MCF 10A (cell line): ENCODE data around the gene USP48. TPM values are rescaled to one million over a fixed set of nuclear protein-coding genes. Genes with fewer than 3 reads are reported as not detected.

Source experiments
- BruUV-seq: library from RNA; stranded (reverse); fragments of 400-500 nt; replicated peaks from 2 replicates; lab custom pipeline; 2021; lab: Mats Ljungman, UMichigan
- CTCF ChIA-PET: fragments of 300-600 bp; sonication (Branson Sonifier 250); formaldehyde crosslinking; extraction: SDS; loops from one replicate; lab custom pipeline; 2021; ENCODE audit warnings: antibody characterized with exemption, inconsistent platforms; lab: Yijun Ruan, JAX
- POLR2A ChIA-PET: fragments of 300-600, 350-650 bp; sonication (Branson Sonifier 250); formaldehyde crosslinking; extraction: SDS; loops from one replicate; lab custom pipeline; 2020; ENCODE audit warnings: antibody characterized with exemption, inconsistent platforms; lab: Yijun Ruan, JAX
- DNase-seq: peaks from one replicate; pipeline ENCODE4 v3.0.0-alpha.2; 2018; ENCODE audit not compliant: unreplicated experiment
- H3K27ac Mint-ChIP-seq: one replicate; pipeline ENCODE4 v1.8.0; 2022; ENCODE audit warnings: mild to moderate bottlenecking, low read depth, mixed read lengths; ENCODE audit not compliant: unreplicated experiment
- H3K27me3 Mint-ChIP-seq: one replicate; pipeline ENCODE4 v1.8.0; 2022; ENCODE audit warnings: mixed read lengths; ENCODE audit not compliant: insufficient read depth, unreplicated experiment
- H3K36me3 Mint-ChIP-seq: one replicate; pipeline ENCODE4 v1.8.0; 2022; ENCODE audit warnings: mild to moderate bottlenecking, moderate library complexity, mixed read lengths; ENCODE audit not compliant: insufficient read depth, unreplicated experiment
- H3K4me1 Mint-ChIP-seq: one replicate; pipeline ENCODE4 v1.8.0; 2022; ENCODE audit warnings: mixed read lengths; ENCODE audit not compliant: insufficient read depth, unreplicated experiment
- H3K4me3 Mint-ChIP-seq: one replicate; pipeline ENCODE4 v1.8.0; 2022; ENCODE audit warnings: mild to moderate bottlenecking, moderate library complexity, mixed read lengths; ENCODE audit not compliant: unreplicated experiment
- H3K9me3 Mint-ChIP-seq: one replicate; pipeline ENCODE4 v1.8.0; 2022; ENCODE audit warnings: mixed read lengths; ENCODE audit not compliant: unreplicated experiment
- CTCF ChIP-seq: fragments of 200-600 bp; IDR thresholded peaks from one replicate; pipeline ENCODE4 v1.8.0; 2022; ENCODE audit warnings: antibody characterized with exemption, mild to moderate bottlenecking; ENCODE audit not compliant: unreplicated experiment
- intact Hi-C: fragments of 100-400 bp; cut with micrococcal nuclease; formaldehyde crosslinking; loops from 2 replicates; pipeline ENCODE4 v1.14.1; 2022
- total RNA-seq: library from RNA; stranded (reverse); gene quantifications from 2 replicates; pipeline ENCODE4 v1.2.3, GENCODE V29; 2022

Gene USP48
- total RNA-seq, 1 experiment from 2014 or later: 64.8 TPM

GRCh38 chr1:21652101-21652936 lies 130.6 kb downstream of the USP48 start:
- Mint-ChIP-seq H3K4me1 (no peaks in the 10 kb centered on the region), H3K27me3 (no peaks in the 10 kb centered on the region), H3K4me3 (peak overlapping the region; percentile 20), H3K9me3 (no peaks in the 10 kb centered on the region), H3K27ac (no peak overlapping the region), H3K36me3 (peaks cover 4% of the 10 kb centered on the region)
- no TSS peak for BruUV-seq
- intact Hi-C loops: loop anchor here (10.0 kb wide), 2 partner anchors 138 to 418 kb away; no protein-coding TSS in a partner anchor
- TF ChIP-seq CTCF: no peak
- CTCF ChIA-PET: interaction anchor here (0.6 to 1.2 kb wide), 2 partner anchors 12 to 284 kb away, joined by 3 to 4 read pairs; no protein-coding TSS in a partner anchor
- POLR2A ChIA-PET: interaction anchor here (0.7 kb wide), 1 partner anchor 113 kb away, joined by 4 read pairs; no protein-coding TSS in a partner anchor
- no peak for DNase-seq

- DNase-seq: peak; percentile 21
- no peak for TF ChIP-seq CTCF
- H3K36me3 Mint-ChIP-seq: peaks cover 4% of the 10 kb centered on the region
- no peaks in the 10 kb centered on the region for H3K27me3 Mint-ChIP-seq
- POLR2A ChIA-PET: interaction anchor here (0.7 kb wide), 1 partner anchor 113 kb away, joined by 4 read pairs; no protein-coding TSS in a partner anchor
- no peaks in the 10 kb centered on the region for H3K4me1 Mint-ChIP-seq
- no TSS peak for BruUV-seq
- H3K4me3 Mint-ChIP-seq: peak overlapping the region; percentile 63
- intact Hi-C loops: loop anchor here (10.0 kb wide), 2 partner anchors 137 to 417 kb away; no protein-coding TSS in a partner anchor
- H3K27ac Mint-ChIP-seq: no peak overlapping the region
- CTCF ChIA-PET: interaction anchor here (0.6 to 1.2 kb wide), 2 partner anchors 11 to 283 kb away, joined by 3 to 4 read pairs; no protein-coding TSS in a partner anchor
- H3K9me3 Mint-ChIP-seq: no peaks in the 10 kb centered on the region
Measured at GRCh38 chr1:21651214-21652042, 131.5 kb downstream of the USP48 start.

GRCh38 chr1:21650400-21650799 lies 132.5 kb downstream of the USP48 start:
- Mint-ChIP-seq H3K4me1 (no peaks in the 10 kb centered on the region), H3K4me3 (no peak overlapping the region), H3K9me3 (no peaks in the 10 kb centered on the region), H3K36me3 (peaks cover 4% of the 10 kb centered on the region), H3K27me3 (no peaks in the 10 kb centered on the region), H3K27ac (no peak overlapping the region)
- POLR2A ChIA-PET: no interaction called here
- intact Hi-C loops: loop anchor here (10.0 kb wide), 2 partner anchors 136 to 416 kb away; no protein-coding TSS in a partner anchor
- no TSS peak for BruUV-seq
- DNase-seq: no peak
- no peak for TF ChIP-seq CTCF
- CTCF ChIA-PET: interaction anchor here (0.6 kb wide), 1 partner anchor 9 kb away, joined by 3 read pairs; no protein-coding TSS in a partner anchor
